ENCODE data around the gene ZNF750. TPM values are rescaled to one million over a fixed set of nuclear protein-coding genes. Genes with fewer than 3 reads are reported as not detected.
"Not testable (repeated sequence)": the region's sequence is repeated elsewhere in the genome, so short reads cannot be mapped to it uniquely, and the experiment has no call there.

The ZNF750 gene
- total RNA-seq, 1 donor from 2014 or later, result 31.3 TPM

DNA sequence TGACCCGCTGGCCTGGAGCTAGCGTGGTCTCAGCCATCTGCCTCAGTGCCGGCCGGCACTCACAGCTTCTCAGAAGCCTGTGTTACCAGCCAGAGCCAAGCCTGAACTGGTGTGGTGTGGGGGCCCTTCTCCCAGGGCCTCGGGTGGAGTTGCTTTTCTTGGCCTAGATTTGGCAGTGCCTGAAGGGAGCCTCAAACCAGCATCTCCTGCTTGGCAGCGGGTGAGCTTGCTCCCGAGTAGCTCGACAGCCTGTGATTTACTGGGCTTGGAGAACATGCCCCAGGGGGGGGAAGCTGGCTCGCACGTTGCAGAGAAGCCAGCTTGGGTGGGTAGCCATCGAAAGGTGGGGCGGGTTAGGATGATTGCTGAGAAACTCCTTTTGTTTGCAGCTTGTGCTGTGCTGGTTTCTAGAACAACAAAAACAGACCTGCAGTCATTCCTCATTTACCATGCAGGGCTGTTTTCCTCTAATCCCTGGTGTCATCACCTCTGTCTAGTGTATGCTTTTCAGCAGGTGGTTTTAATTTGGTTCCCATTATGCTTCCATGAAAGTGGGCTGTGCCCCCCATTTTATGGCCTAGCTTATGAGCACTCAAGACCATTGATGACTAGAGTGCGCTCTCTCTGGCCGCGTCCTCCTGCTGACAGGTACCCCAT, 45.7 kb downstream of the ZNF750 start:
- peak; percentile 70 for DNase-seq

DNA sequence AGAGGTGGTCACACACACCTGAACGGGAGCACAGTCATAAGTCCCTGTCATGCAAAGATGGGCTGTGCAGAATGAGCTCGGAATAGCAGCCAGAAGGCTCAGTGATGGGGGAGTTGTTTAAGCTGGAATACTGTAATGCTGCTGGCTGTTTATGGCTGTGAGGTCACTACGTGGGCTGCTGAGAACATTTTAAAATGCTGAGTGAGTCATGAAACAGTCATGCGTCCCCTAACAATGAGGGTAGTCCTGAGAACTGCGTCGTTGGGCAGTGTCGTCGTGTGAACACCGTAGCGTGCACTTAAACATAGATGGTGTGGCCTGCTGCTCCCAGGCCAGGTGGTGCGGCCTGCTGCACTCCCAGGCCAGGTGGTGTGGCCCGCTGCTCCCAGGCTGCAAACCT, 48.3 kb downstream of the ZNF750 start:
- no peak for DNase-seq

DNA sequence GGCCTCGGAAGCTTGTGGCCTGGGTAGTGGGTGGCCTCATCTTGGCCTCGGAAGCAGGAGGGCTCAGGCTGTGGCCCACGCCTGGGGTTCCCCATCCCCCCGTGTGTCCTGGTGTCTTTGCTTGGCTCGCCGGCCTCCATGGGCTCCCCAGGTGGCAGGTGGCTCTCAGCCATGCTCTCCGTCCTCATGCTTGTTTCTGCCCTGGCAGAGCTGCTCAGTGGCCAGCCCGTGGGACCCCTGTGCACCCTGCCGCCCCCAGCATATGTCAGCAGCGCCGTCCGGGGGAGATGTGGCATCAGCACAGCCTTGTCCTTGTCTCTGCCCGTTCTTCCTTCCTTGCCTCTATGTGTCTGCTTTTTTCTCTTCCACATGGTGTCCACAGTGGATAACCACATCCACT, 49.4 kb downstream of the ZNF750 start:
- no peak for DNase-seq

DNA sequence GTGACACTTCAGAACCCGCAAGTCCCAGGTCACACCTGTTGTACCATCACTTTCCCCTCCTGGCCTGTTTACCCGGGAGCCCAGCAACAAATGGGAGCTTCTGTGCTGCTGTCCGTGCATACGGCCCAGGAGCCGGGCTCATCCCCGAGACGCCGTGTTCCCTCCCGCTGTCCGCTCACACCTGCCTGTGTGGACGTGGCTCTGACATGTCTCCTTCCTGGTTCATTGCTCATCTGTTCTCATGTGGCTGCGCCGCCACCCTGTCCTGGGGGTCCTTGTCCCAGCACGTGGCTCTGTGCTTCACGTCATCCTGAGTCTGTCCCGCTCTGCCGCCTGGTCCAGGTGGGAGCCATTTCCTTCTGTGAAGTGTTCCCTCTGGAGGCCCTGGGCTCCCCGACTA, 50.0 kb downstream of the ZNF750 start:
- DNase-seq, result no peak

DNA sequence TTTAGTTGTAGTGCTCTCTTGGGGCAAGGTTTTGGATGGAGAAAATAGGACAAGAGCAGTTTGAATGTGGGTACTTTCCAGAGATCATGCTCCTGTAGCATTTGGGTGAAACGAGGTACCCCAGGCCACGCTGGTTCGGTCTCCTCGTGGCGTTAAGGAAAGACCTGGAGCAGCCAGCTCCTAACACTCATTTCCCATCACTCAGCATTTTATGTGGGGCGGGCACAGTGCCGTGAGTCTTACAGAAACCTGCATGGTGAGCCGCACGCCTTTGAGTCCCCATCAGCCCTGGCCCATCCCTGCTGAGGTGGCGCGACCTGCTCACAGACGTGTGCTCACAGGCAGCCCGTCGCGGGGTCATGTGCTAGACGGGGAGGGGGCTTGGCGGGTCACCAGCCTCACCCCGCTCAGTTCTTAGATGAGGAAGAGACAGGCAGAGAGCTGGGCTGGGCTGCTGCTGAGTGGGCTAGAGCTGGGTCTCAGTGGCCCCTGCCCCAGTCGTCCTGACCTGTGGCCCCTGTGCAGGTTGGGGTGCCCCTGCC, 50.7 kb downstream of the ZNF750 start:
- no peak for DNase-seq

DNA sequence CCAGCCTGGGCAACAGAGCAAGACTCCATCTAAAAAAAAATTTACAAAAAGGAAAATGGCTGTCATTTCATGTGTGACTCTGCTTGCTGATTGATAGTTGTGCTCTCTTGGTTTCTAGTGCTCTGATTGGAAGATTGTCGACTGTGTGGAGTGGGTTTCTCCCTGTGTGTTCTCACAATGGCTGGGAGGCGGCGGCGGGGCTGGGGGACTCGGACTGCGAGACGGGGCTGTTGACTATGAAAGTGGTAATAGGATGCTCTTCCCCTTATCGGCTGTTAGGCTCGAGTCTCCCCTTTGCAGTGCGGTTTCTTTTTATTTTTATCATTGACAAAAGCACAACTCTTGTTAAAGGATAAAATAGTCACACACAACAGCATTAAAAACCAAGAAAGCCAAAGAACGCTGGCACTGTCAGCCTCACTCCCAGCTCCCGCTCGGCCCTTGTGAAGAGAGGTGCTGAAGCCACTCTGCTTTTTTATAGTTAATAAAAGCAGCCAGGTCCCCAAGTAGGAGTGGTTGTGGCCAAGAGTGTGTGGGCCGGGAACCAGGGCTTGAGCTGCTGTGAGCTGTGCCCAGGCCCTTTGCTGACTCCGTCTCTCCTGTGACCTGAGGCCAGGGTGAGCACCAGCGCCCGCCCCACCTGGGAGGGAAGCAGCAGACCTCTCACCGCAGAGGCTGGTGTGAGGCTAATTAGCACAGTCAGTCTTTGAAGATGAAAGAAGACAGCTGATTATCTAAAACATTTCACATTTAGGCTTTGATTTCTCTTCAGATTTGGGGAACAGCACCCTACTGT, 51.4 kb downstream of the ZNF750 start:
- no peak for DNase-seq

DNA sequence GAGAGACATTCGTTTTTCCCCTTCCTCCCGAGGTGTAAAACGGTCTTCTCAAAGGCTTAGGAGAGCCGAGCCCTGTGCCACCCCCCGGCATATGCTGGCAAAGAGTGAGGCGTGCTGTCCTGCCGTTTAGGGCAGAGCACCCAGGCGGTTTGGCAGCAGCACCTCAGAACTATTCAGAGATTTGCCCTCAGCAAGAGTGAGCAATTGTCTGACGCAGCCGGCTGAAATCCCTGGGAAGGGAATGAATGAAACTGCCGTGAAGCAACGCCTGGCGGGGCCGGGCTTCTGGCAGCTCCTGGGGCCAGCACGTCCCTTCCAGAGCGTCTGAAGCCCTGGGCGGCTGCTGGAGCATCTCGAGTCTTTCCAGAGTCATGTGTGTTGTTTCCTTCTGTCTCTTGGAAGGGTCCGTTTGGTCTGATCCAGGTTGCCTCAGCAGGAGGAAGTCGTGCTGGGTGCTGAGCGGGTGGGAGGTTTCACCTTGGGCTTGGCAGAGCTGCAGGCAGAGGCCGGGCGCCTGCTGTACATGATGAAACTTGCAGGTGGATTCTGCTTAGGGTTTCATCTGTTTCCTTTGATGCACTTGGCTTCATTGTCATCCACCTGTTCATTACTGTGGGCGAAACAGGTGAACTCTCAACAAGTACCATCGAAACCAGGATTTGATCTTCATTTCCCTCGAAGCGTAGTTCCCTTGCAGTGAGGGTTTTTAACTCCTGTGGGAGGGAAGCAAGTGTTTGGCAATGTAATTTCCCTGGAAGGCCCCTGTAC, 52.6 kb downstream of the ZNF750 start:
- no peak for DNase-seq

DNA sequence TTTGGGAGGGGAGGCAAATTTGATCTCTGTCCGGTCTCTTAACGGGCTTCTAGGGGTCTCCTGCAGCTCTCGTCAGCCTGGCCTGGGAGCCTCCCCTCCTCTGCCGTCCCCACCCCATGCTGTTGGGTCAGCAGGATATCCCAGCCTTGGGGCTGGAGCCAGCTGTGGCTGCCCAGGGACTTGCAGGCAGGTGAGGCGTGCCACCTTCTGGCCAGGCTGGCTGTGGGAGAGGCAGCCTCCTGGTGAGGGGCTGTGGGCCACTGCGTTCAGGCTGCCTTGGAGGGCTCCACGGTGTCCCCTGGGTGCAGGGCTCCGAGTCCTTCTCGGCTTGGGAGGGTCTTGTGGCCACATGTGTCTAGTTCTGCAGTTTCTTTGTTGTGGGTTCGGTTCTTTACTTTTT, 53.4 kb downstream of the ZNF750 start:
- no peak for DNase-seq

DNA sequence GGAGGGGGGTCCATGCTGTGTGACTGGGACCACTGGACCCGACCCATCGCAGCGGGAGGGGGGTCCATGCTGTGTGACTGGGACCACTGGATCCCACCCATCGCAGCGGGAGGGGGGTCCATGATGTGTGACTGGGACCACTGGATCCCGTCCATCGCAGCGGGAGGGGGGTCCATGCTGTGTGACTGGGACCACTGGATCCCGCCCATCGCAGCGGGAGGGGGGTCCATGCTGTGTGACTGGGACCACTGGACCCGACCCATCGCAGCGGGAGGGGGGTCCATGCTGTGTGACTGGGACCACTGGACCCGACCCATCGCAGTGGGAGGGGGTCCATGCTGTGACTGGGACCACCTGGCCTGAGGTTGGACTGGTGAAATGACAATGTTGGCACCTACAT, 54.2 kb downstream of the ZNF750 start:
- not testable (repeated sequence) for DNase-seq

DNA sequence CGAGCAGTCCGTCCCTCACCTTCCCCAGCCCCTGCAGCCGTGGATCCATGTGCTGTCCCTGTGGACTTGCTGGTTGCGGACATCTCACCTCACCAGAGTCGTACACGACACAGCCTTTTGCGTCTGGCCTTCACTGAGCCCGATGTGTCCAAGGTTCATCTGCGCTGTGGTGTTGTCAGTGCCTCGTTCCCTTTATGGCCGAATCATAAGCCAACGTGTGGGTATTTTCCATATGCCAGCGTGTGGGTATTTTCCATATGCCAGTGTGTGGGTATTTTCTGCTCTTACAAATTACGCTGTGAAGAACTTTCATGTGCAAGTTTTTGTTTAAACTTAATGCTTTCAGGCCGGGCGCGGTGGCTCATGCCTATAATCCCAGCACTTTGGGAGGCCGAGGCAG, 56.3 kb downstream of the ZNF750 start:
- no peak for DNase-seq

DNA sequence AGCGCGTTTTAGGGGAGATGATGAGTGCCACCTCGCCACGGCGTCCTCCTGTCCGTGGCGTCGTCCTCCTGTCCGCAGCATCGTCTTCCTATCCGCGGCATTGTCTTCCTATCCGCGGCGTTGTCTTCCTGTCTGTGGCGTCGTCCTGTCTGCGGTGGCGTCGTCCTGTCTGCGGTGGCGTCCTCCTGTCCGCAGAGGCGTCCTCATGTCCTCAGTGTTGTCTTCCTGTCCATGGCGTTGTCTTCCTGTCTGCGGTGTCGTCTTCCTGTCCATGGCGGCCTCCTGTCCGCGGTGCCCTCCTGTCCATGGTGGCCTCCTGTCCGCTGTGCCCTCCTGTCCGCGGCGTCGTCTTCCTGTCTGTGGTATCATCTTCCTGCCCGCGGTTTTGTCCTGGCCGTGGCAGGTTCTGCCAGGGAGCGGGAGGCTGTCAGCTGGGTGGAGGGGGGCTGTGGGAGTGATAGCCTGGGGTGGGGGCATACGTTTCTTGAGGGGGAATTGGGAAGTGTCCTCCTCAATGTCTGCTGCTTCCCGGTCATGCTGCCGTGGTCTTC, 57.1 kb downstream of the ZNF750 start:
- no peak for DNase-seq

DNA sequence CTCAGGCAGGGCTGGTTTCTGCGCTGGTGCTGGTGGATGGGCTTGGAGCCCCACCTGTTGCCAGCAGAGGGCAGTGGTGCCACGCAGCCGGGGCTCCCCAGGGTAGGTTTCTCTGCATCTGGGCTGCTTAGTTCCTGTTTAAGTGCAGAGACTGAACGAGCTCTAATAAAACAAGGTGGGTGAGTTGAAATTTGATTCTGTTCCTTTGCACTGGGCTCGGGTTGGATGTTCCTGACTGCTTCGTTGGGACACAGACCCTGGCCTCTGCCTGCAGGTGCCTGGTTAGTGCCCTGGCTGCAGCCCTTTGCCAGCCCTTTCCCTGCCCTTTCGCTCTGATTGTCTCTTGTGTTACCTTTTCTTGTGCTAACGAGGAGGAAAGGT, 57.9 kb downstream of the ZNF750 start:
- DNase-seq, result peak; percentile 82

DNA sequence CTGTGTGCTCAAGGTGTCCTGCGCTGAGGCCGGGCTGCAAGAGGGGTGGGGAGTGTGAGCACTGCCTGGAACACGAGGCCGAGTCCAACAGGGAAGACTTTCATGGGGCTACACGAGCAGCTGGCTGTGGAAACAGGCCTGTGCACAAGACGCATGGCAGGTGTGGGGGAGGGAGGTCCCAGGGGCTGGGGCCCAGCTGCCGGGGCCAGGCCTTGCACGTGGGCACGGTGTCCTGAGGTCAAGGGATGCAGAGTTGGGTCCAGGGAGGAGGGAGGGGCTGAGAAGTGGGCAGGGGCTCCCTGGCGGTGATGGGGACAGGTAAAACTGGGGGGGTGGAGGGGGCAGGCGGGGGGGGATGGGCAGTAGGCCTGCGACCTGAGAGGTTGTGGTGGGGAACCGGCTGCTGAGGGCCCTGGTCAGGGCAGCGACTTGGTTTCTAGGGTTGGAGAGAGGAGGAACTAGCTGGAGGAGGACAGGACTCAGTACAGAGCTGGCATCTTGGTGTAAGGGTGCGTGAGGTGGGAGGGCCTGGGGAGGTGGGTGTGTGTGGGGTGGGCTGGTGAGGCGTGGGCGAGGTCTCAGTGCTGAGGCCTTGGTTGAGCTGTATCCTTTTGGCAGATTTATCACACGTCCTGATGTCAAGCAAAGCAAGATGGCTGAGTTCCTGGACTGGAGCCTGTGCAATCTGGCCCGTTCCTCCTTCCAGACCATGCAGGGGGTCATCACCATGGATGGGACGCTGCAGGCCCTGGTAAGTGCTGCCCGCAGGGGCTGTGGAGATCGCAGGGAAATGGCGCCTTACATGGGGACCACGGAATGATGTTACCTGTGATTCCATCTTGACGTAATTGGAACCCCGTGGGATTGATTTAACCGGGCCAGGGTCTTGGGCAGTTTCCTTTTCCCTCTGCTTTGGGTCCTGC, 58.6 kb downstream of the ZNF750 start:
- no peak for DNase-seq

DNA sequence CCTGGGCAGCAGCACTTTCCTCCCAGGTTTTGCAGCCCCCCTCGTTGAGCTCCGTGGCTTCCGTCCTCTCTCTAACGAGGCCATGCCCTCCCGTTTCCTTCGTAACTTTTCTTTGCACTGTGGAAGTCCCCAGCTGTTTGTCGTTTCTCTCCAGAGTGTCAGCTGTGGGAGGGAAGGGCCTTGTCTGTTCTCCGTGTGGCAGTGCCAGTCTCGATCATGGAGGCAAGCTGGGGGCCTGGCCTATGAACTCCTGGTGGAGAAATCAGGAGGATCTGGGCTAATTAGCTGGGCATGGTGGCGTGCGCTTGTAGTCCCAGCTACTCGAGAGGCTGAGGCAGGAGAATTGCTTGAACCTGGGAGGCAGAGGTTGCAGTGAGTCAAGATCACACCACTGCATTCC, 59.6 kb downstream of the ZNF750 start:
- DNase-seq, result no peak

DNA sequence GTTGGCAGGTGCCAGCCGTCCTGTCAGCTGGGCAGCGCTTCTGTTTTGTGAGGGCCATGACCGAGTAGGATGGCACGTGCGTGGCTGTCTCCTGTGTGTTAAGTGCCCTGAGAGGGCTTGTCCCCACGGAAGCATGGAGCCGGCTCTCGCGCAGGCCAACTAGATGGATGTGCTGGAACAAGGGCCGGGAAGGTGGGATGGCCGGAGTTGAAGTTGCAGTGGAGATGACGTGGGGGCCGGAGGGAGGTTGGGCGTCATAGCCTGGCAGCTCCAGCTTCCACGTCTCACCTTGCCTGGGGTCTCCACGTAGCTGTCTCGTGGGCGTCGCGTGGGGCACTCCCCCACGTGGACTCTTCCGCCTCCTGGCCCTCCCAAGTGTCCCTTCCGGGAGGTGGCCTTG, 60.3 kb downstream of the ZNF750 start:
- no peak for DNase-seq

Other genes starting within 250 kb of the ZNF750 start
- 54.9 TPM for gene WDR45B, start 191.6 kb downstream of the ZNF750 start, total RNA-seq
- gene RAB40B, start 141.3 kb downstream of the ZNF750 start, total RNA-seq, result 7.5 TPM
- 20.1 TPM for gene FN3KRP, start 123.3 kb downstream of the ZNF750 start, total RNA-seq
- gene FN3K, start 104.4 kb downstream of the ZNF750 start, total RNA-seq, result 8.1 TPM
- gene TBCD, start 88.0 kb downstream of the ZNF750 start, total RNA-seq, result 44.5 TPM
- gene METRNL, start 239.6 kb upstream of the ZNF750 start, total RNA-seq, result 83.2 TPM

Measured in skin of body (tissue), 2 donors.